Mononuclear cell (primary cell): ENCODE results near the gene ARHGEF1. TPM values are rescaled to one million over a fixed set of nuclear protein-coding genes. Genes with fewer than 3 reads are reported as not detected.

Source experiments
- H3K27me3 ChIP-seq: 2 replicates; pipeline ENCODE4 v1.6.0; 2011; ENCODE audit warnings: low read length, control low read depth; ENCODE audit not compliant: insufficient read depth
- H3K4me1 ChIP-seq: 2 replicates; pipeline ENCODE4 v1.5.1; 2011; ENCODE audit warnings: mild to moderate bottlenecking, low read length, control low read depth; ENCODE audit not compliant: insufficient read depth
- H3K4me3 ChIP-seq: 2 replicates; pipeline ENCODE4 v1.5.1; 2011; ENCODE audit warnings: mild to moderate bottlenecking, low read length, moderate library complexity
- H3K9me3 ChIP-seq: 2 replicates; pipeline ENCODE4 v1.5.1; 2011; ENCODE audit warnings: low read depth, mild to moderate bottlenecking, control low read depth, low read length
- total RNA-seq: library from RNA; depleted of rRNA; stranded (reverse); fragments of >200 nt; gene quantifications from one replicate; pipeline ENCODE4 v1.2.3, GENCODE V29; 2012

Gene ARHGEF1, protein sequence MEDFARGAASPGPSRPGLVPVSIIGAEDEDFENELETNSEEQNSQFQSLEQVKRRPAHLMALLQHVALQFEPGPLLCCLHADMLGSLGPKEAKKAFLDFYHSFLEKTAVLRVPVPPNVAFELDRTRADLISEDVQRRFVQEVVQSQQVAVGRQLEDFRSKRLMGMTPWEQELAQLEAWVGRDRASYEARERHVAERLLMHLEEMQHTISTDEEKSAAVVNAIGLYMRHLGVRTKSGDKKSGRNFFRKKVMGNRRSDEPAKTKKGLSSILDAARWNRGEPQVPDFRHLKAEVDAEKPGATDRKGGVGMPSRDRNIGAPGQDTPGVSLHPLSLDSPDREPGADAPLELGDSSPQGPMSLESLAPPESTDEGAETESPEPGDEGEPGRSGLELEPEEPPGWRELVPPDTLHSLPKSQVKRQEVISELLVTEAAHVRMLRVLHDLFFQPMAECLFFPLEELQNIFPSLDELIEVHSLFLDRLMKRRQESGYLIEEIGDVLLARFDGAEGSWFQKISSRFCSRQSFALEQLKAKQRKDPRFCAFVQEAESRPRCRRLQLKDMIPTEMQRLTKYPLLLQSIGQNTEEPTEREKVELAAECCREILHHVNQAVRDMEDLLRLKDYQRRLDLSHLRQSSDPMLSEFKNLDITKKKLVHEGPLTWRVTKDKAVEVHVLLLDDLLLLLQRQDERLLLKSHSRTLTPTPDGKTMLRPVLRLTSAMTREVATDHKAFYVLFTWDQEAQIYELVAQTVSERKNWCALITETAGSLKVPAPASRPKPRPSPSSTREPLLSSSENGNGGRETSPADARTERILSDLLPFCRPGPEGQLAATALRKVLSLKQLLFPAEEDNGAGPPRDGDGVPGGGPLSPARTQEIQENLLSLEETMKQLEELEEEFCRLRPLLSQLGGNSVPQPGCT
- total RNA-seq, result 200 TPM

DNA sequence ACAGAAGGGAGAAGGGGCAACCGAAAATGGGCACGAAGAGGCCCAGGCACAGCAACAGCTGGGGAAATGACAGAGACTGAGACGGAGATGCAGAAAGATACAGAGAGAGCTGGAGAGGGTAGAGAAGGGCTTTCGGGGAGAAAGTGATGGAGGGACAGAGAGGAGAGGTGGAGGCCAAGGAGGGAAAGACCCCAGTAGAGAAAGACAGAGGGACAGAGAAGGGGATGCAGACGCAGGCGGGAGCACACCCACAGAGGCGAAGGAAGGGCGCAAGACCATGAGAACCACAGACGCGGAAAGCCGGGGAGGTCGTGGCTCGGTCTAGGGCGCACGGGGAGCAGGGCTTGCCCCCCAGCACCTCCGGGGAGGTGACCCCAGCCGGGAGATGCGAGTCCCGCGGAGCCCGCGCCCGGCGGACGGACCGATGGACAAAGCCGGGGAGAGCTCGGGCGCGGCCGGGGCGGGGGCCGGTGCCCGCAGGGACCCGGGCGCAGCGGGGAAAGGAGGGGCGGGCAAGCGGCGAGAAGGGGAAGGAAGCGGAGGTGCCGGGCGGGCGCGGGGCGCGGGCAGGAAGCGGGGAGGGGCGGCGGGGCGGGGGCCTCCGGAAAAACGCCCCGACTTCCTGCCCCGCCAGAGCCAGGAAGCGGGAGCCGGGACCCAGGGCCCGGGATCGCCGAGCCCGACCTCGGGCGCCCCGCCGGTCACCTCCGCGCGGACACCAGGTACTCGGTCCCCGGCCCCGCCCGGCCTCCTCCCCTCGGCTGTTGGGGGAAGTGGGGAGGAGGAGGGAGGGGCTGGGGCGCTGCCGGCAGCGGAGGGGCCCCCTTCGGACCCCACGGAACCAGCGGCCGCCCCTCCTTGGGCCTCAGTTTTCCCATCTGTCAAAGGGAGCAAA lies at the start of gene ARHGEF1:
TSS of gene ARHGEF1 (plus strand) at position 617 of the 895 bp plus-strand sequence. CDS start 4,899 bp downstream, outside the sequence.
- Histone ChIP-seq H3K4me1 (peaks cover 80% of the 10 kb centered on the region), H3K9me3 (no peaks in the 10 kb centered on the region), H3K27me3 (no peaks in the 10 kb centered on the region), H3K4me3 (peak within 1 kb of the TSS; percentile 99)

GRCh38 chr19:41837981-41838708 lies 44.8 kb upstream of the ARHGEF1 start:
- Histone ChIP-seq H3K27me3 (no peaks in the 10 kb centered on the region), H3K4me1 (no peaks in the 10 kb centered on the region), H3K9me3 (no peaks in the 10 kb centered on the region), H3K4me3 (no peak overlapping the region)

- no peaks in the 10 kb centered on the region for H3K4me1 ChIP-seq
- H3K27me3 ChIP-seq, result no peaks in the 10 kb centered on the region
- H3K4me3 ChIP-seq, result no peak overlapping the region
Observed at GRCh38 chr19:41839211-41839610, 43.8 kb upstream of the ARHGEF1 start.

DNA sequence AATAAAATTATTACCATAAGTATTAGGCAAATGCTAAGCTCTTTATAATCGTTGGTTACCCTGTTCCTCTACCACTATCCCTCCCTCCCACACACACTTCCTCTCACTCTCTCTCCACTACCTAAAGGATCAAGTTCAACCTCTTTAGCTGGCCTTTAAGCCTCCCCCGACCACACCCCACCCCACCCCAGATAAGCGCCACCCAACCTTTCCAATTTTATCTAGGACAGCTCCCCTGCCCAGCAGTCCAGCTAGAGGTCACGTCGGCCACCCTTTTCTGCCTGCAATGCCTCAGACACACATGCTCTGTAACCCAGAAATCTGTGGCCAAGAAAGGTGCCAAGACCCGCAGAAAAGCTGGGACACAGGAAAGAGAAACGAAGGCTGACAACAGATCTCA lies 39.6 kb upstream of the ARHGEF1 start:
- Histone ChIP-seq H3K9me3 (no peaks in the 10 kb centered on the region), H3K4me1 (no peaks in the 10 kb centered on the region), H3K4me3 (no peak overlapping the region), H3K27me3 (no peaks in the 10 kb centered on the region)

More at GRCh38 chr19:41839211-41839610, 43.8 kb upstream of the ARHGEF1 start:
- no peaks in the 10 kb centered on the region for H3K9me3 ChIP-seq

DNA sequence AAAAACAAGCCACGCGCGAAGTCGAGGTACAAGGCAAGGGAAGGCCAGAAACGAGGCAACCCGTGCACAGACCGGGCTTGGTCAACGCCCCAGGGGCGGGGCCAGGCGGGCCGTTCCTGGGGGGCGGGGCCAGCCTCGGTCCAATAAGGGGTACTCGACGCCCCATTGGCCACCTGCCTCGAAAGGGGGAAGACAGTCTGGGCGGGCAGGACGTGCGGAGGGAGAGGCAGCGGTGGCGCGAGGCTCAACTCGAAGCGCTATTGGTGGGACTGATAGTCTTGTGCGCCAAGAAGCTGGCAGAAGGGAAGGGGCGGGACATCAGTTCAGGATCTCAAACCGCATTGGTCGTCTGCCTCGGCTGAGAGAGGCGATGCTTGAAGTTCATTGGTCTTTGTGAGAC lies 38.4 kb upstream of the ARHGEF1 start, which contains the start of gene LYPD4:
TSS of gene LYPD4 (minus strand) at position 83 of the 400 bp plus-strand sequence. CDS start 5,398 bp downstream, outside the sequence.
- H3K9me3 ChIP-seq, result no peaks in the 10 kb centered on the region
- H3K4me1 ChIP-seq, result no peaks in the 10 kb centered on the region
- no peak within 1 kb of the TSS for H3K4me3 ChIP-seq
- no peaks in the 10 kb centered on the region for H3K27me3 ChIP-seq

DNA sequence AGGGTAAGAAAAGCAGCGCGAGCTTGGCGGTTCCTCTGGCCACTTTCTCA lies 38.2 kb upstream of the ARHGEF1 start, which contains the start of gene DMRTC2:
TSS of gene DMRTC2 (plus strand) at position 42 of the 50 bp plus-strand sequence. CDS start 2,387 bp downstream, outside the sequence.
- Histone ChIP-seq H3K27me3 (no peaks in the 10 kb centered on the region), H3K4me3 (no peak within 1 kb of the TSS), H3K4me1 (no peaks in the 10 kb centered on the region), H3K9me3 (no peaks in the 10 kb centered on the region)

DNA sequence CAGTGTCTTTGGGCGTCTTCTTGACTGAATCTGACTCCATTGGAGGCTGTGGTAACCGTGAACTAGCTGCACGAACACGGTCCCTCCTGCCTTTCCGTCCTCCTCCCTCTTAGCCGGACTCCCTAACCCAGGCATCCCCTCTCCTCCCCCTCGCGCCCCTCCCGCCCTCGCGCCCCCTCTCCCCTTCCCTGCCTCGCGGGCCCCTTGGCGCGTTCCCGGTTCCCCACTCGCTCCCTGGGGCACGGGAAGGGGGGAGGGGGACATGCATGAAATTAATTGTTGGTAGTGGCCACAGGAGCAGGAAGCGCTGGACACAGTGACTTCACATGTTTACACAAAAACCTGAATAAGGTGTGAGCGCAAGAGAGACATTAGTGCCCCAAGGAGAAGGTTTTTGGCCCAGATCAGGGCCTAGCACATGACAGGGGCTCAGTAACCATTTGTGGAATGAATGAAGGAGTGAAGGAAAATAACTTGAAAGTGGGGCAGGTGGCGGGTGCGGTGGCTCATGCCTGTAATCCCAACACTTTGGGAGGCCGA lies 37.9 kb upstream of the ARHGEF1 start:
- Histone ChIP-seq H3K4me1 (no peaks in the 10 kb centered on the region), H3K4me3 (no peak overlapping the region), H3K27me3 (no peaks in the 10 kb centered on the region), H3K9me3 (no peaks in the 10 kb centered on the region)

GRCh38 chr19:41847351-41848105 lies 35.5 kb upstream of the ARHGEF1 start:
- H3K4me3 ChIP-seq, result no peak overlapping the region
- H3K27me3 ChIP-seq, result no peaks in the 10 kb centered on the region
- no peaks in the 10 kb centered on the region for H3K9me3 ChIP-seq
- no peaks in the 10 kb centered on the region for H3K4me1 ChIP-seq

- no peaks in the 10 kb centered on the region for H3K9me3 ChIP-seq
- no peaks in the 10 kb centered on the region for H3K27me3 ChIP-seq
- H3K4me1 ChIP-seq, result no peaks in the 10 kb centered on the region
- no peak overlapping the region for H3K4me3 ChIP-seq
Observed at GRCh38 chr19:41848666-41849065, 34.3 kb upstream of the ARHGEF1 start.

GRCh38 chr19:41849067-41849466 lies 33.9 kb upstream of the ARHGEF1 start:
- H3K4me1 ChIP-seq, result no peaks in the 10 kb centered on the region
- H3K9me3 ChIP-seq, result no peaks in the 10 kb centered on the region
- H3K27me3 ChIP-seq, result no peaks in the 10 kb centered on the region
- no peak overlapping the region for H3K4me3 ChIP-seq

DNA sequence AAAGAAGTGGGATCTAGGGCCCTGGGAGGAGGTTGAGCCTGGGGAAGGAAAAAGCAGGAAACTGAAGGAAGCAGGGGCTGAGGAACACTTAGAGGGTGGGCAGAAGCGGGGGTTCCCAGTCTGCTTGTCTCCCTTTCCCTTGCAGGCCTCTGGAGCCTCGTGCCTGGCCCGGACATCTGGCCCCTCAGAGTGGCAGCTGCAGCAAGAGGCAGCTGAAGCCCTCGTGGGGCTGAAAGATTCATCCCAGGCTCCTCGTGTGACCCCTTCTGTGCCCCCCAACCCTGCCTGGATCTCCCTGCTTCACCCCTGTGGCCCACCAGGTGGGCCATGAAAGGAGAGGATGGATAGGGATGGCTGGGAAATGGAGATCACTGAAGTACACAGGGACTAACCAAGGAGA lies 32.6 kb upstream of the ARHGEF1 start:
- Histone ChIP-seq H3K4me1 (no peaks in the 10 kb centered on the region), H3K4me3 (no peak overlapping the region), H3K27me3 (no peaks in the 10 kb centered on the region), H3K9me3 (no peaks in the 10 kb centered on the region)

- Histone ChIP-seq H3K9me3 (no peaks in the 10 kb centered on the region), H3K27me3 (no peaks in the 10 kb centered on the region), H3K4me1 (no peaks in the 10 kb centered on the region), H3K4me3 (no peak overlapping the region)
Observed at GRCh38 chr19:41851456-41851855, 31.5 kb upstream of the ARHGEF1 start.

GRCh38 chr19:41853344-41853743 lies 29.6 kb upstream of the ARHGEF1 start:
- Histone ChIP-seq H3K4me1 (no peaks in the 10 kb centered on the region), H3K4me3 (no peak overlapping the region), H3K9me3 (no peaks in the 10 kb centered on the region), H3K27me3 (no peaks in the 10 kb centered on the region)
